GM04503 (cell line): Measurements from ENCODE around the gene PMAIP1.
A peak's percentile ranks its signal among the peaks of the same experiment; 100 is the strongest.
"Not testable (repeated sequence)": the region's sequence is repeated elsewhere in the genome, so short reads cannot be mapped to it uniquely, and the experiment has no call there.

Source experiments
- DNase-seq: peaks from one replicate; pipeline ENCODE4 v3.0.0-alpha.2; 2012; ENCODE audit warnings: low read depth

The PMAIP1 gene

GRCh38 chr18:59899298-59900221, at the start of gene PMAIP1:
Gene PMAIP1 (plus strand): TSS chr18:59899996. CDS start chr18:59900178, 182 bp downstream.
- peak; percentile 64 for DNase-seq

DNA sequence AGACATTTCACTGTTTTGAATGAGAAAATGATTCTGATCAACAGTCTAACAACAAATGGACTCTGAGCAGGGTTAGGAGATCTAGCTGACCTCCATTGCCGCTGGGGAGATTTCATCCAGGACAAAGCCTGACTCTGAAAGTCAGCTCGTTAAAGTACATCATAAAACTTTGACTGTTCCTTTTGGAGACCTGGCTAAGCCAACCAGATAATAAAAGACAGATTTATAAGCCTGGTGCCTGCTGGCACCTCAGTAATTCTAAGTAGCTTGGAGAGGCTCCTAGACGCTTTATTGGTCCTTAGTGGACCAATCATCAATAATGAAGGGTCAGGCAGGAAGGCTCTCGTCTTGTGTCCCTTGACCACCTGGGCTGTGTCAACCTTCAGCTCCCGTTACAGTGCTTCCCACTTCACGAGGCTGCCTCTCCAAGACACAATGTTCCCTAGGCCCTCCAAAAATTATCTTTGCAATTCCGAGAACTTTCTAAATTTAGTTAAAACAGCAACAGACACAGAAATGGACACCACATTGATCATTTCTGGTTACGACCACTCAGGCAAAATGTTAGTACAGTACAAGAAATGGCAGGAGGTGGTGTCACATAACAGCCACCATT, 47.9 kb upstream of the PMAIP1 start:
- DNase-seq = no peak

DNA sequence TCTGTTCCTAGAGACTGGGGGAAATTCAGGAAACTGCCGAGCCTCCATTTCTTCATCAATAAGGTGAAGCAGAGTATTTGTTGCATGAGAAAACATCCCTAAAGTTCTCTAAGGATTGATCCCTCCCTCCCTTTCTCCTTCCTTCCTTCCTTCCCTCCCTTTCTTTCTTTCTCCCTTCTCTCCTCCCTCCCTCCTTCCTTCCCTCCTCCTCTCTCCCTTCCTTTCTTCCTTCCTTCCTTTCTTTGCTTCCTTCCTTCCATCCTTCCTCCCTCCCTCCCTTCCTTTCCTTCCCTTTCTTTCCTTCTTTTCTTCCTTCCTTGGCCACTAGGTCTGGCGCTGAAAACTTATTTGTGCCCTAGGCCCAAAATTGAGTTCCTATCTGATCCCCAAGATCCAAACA, 47.2 kb upstream of the PMAIP1 start:
- DNase-seq = no peak

DNA sequence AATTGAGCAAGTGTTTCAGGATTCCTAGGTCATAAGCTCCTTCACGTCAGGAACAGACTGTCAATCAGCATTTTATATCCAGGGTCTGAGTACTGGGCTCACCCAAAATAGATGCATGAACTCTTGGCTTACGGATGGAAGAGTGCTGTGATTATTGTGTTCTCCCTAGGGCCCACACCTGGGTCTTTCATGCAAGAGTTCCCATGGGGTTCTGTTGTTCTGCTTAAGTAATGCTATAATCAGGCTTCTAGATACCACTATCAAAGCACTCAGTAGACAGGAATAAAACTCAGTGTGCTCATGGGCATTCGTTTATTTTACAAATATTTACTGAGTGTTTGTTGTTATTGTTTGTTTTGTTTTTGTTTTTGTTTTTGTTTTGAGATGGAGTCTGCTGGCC, 46.4 kb upstream of the PMAIP1 start:
- no peak for DNase-seq

DNA sequence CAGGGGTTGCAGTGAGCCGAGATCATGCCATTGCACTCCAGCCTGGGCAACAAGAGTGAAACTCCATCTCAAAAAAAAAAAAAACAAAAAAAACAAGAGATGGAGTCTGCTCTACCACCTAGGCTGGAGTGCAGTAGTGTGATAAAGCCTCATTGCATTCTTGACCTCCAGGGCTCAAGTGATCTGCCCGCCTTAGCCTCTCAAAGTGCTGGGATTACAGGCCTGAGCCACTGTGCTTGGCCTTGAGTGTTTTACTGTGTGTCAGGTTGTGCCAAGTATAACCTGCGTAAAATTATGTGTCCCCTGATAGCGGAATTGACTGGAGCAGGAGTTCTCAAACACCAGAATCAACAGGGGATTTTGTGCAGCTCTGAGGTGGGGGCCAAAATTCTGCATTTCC, 45.8 kb upstream of the PMAIP1 start:
- not testable (repeated sequence) for DNase-seq

GRCh38 chr18:59861009-59861408, 38.8 kb upstream of the PMAIP1 start:
- no peak for DNase-seq

DNA sequence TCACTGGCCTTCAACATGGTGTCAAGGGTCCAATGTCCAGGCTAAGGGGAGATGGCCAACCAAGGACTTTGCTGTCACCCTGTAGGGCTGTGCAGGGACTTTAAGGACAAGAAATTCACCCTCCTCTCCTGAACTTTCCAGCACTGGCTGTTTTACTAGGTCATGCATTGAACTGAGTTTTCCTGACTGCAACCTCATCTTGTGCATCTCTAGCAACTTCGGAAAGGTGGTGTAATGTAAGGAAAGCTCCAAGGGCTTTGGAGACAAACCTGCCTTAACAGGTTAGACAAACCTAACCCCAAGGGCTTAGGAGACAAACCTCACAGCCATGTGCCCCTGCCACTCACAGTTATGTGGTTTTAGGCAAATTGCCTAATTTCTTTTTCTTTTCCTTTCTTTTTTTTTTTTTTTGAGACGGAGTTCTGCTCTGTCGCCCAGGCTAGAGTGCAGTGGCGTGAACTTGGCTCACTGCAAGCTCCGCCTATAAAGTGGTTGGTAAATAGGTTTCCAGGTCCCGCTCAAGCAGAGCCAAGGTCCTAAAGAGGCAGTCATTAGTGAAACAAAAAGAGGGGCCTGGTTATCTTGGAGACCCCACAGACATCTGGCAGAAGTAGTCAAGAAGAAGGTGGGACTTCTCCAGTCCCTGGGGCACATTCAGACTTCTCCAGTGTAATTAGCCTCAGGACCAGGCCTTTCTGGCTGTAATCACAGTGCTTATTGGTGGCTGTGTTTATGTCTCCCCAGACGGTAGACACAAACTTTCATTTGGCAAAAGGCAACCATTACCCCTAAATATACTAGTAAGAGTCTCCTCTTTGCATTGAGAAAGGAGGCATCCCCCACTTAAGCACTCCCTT, 37.6 kb upstream of the PMAIP1 start:
- no peak for DNase-seq

DNA sequence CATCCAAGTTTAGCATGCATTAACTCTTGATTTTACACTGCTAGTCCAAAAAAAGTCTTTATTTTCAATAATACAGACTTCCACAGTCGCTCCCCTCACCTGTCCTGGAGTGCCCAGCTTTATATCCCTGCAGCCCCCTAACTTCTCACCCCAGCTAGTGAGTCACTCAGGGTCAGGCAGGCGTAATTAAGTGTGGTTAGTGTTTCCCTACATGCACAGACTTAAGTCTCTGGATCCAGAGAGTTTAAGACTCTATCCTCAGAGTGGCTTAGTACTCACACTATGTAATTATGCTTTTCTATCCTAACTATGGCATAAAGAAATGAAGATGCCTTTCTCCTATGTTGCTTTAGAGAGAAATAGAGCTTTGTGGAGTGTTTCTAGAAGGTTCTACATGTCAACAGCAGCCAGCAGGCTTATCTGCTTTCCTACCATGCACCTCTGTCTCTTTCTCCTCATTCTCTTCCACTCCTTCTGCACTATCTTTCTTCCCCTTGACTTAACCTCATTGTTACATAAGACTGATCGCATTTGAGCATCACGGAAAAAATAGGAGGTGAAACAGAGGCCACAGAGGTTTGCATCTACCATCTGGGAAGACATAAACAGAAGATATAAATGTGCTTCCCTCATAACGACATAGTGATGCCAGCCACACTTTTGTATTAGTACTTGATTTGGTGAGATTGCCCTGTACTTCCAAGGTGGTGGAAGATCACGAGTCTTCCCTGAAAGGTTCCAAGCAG, 34.4 kb upstream of the PMAIP1 start:
- DNase-seq = no peak

- no peak for DNase-seq
These were observed 33.1 kb upstream of the PMAIP1 start for GRCh38 chr18:59866551-59867269.

DNA sequence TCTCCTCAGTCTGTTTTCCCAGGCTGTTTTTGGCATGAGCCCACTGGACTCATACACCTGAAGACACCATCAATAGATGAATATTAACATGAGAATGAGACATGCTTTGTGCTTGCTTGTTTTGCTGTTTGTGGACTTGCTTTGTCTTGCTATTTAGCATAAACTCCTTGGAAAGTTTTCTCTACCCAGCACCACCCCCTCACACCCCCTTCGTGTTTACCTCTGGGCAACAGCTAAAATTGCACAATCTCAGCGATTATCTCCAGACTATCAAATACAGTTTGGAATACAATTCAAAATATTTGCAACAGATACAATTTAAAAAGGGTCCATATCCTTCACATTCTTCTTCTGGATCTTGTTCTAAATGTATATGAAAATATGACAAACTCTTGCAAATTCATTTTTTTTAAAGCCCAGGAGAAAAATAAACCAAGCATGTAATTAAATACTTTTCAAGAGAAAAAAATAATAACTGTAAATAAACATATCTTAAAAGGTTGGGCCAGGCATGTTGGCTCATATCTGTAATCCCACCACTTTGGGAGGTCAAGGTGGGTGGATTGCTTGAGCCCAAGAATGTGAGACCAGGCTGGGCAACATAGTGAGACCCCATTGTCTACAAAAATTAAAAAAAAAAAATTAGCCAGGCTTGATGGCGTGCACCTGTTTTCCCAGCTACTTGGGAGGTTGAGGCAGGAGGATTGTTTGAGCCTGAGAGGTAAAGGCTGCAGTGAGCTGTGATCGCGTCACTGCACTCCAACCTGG, 32.3 kb upstream of the PMAIP1 start:
- no peak for DNase-seq

DNA sequence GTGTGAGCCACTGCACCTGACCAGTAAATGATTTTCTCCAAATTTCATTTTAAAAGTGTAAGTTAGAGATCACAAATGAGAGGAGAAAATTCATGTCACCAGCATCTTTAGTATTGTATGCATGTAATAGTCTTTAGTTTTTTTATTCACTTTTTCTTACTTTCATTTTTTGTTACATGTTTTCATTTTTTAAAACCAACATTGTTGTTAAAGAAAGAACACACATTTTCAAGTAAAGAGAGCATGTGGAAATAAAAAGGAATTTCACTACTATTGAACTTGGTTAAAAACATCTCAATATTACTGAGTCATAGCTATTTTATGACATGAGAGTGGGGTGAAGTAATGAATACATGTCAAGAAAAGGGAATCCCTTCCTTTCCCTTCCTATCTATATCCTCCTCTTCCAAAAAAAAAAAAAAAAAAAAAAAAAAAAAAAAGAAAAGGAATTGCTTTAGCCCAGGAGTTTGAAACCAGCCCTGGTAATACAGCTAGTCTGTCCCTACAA, 29.1 kb upstream of the PMAIP1 start:
- DNase-seq = peak; percentile 36

- DNase-seq = no peak
These were observed 28.0 kb upstream of the PMAIP1 start for GRCh38 chr18:59871711-59872362.

DNA sequence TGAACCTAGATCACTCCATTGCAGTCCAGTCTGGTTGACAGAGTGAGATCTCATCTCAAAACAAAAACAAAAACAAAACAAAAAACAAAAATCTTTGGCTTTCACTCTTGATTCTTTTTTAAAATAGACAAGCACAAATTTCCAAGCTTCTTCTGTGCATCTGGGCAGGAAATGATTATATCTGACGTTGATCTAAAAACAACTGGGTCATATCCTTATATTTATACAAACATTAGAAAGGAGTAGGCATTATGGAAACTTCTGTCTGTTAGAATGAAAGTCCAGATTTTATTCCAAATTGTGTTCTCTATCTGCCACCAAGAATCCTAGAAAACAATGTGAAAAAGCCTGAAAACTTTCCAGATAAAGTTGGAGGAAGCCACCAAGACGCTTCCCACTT, 26.2 kb upstream of the PMAIP1 start:
- no peak for DNase-seq

GRCh38 chr18:59874166-59874565, 25.6 kb upstream of the PMAIP1 start:
- peak; percentile 78 for DNase-seq

GRCh38 chr18:59876310-59876626, 23.5 kb upstream of the PMAIP1 start:
- DNase-seq = no peak

DNA sequence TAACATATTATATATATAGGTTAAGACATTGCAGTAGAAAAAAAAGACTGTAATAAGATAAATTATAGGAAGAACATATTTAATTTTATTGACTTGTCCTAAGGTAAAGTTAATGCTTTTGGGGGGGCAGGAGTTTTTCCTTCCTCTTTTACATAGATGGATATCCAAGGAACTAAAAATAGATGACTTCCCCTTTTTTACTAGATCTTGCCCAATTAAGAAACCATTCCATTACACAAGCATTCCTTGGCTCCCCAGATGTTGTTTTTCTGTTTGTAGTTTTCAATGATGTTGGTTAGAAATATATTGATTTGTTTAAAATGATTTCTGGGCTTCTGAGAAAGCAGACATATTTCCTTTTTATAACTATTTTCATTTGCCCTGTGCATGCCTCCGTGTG, 22.4 kb upstream of the PMAIP1 start:
- DNase-seq = no peak

GRCh38 chr18:59878644-59879043, 21.2 kb upstream of the PMAIP1 start:
- no peak for DNase-seq

DNA sequence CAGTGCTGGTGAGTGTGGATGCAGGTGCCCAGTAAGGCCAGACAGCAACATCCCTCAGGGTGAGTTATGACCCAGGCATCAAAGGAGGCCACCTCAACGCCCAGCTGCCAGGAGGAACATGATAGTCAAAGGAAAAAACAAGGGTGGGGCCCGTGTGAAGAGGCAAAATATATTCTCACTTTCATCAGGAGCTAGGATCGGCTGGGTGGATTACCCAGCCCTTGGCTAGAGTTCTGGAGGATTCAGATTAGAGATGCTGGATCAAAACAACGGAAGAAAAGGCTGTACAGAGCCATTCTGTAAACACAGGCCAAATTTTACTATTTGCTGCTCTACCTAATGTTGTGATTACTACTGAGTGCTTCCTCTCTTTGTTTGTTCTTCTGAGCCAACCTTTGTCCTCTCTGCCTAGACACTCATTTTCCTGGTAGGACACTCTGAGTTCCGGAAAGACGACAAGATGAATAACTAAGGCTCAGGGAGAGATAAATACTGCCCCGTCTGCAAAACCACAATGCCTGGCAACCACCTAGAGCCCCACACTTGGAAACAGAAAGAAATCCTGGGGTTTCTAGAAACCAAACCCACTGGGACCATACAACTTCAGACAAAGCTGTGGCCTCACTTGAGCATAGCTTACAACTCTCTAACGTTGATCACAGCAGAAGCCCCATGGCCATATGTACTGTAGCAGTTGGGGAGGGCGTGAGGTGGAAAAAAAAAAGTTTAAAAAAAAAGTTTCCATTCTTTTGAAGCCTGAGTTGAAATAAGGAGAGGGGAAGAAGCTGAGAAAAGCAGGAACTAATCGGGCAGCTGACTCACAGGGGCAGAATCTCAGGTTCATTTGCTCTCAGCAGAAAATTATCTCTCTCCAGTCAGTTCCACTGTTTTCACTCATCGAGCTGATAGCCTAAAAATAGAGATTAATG, 17.8 kb upstream of the PMAIP1 start:
- no peak for DNase-seq

GRCh38 chr18:59884351-59884750, 15.4 kb upstream of the PMAIP1 start:
- DNase-seq = no peak
